ENCODE measurements around the gene NRXN3. TPM values are rescaled to one million over a fixed set of nuclear protein-coding genes. Genes with fewer than 3 reads are reported as not detected.

NRXN3 gene
- total and polyA plus RNA-seq, 2 of the 4 experiments (the other 2 are of a cell fraction): 4.8 to 25.1 TPM

DNA sequence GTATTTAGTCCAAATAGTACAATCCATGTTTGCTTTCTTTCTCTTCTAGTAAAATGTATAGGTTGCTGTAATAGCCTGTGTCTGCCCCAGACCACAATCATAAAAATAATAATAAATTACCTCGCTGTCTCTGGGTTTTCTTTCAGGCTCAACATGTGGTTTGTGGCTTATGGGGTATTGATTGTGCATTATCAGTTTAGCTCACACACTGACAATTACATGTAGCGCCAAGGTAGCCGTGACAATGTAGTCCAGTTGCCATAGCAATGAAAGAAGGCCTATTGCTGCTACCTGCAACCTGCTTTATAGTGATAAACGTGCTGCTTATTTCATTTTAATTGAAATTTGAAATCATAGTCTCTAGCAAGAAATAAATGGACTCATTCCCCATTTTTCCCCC is 1009.8 kb downstream of the NRXN3 start:
- no peak overlapping the region for H3K27ac ChIP-seq (ENCODE audit: insufficient read depth, low read length)
- CTCF ChIA-PET: no interaction called here
- H2AK9ac ChIP-seq (replicated peaks; ENCODE audit: low read depth, low read length, poor library complexity): no peak overlapping the region
- H3K23ac ChIP-seq (ENCODE audit: low read depth, low read length): no peak overlapping the region
- in situ Hi-C loops (cut with MboI; ENCODE audit: low sequenced_read_pairs): no loop called here
- H3K9ac ChIP-seq (ENCODE audit: low read depth, low read length): no peak overlapping the region
- H3K27me3 ChIP-seq (ENCODE audit: control insufficient read depth, insufficient read depth, low read length): peaks cover 3% of the 10 kb centered on the region; the same call in 1 of the 2 replicates
- H4K91ac ChIP-seq (ENCODE audit: insufficient read depth, low read depth, low read length): no peak overlapping the region
- H3K4me3 ChIP-seq (ENCODE audit: insufficient read depth, low read depth, low read length): no peak overlapping the region
- no peak for ATAC-seq (ENCODE audit: low read depth)
- H3K4me1 ChIP-seq (ENCODE audit: control insufficient read depth, insufficient read depth, low read length): no peaks in the 10 kb centered on the region
- no peak overlapping the region for H2AFZ ChIP-seq (replicated peaks; ENCODE audit: low read length, poor library complexity)
- no peak overlapping the region for H3K18ac ChIP-seq (ENCODE audit: low read depth, low read length)
- no peak overlapping the region for H2BK15ac ChIP-seq (ENCODE audit: low read depth, low read length)
- no peak for TF ChIP-seq CEBPB (IDR thresholded peaks at IDR 0.05; ENCODE audit: low read depth, low read length)
- TF ChIP-seq, protein P1, sequence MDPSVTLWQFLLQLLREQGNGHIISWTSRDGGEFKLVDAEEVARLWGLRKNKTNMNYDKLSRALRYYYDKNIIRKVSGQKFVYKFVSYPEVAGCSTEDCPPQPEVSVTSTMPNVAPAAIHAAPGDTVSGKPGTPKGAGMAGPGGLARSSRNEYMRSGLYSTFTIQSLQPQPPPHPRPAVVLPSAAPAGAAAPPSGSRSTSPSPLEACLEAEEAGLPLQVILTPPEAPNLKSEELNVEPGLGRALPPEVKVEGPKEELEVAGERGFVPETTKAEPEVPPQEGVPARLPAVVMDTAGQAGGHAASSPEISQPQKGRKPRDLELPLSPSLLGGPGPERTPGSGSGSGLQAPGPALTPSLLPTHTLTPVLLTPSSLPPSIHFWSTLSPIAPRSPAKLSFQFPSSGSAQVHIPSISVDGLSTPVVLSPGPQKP (IDR thresholded peaks at IDR 0.05; ENCODE audit: borderline replicate concordance, low read depth, low read length): no peak
- no peak for TF ChIP-seq MAZ (IDR thresholded peaks at IDR 0.05; ENCODE audit: borderline replicate concordance, low read depth, low read length)
- no peak for TF ChIP-seq FOS (IDR thresholded peaks at IDR 0.05; ENCODE audit: low read depth, low read length)
- TF ChIP-seq MXI1 (IDR thresholded peaks at IDR 0.05; ENCODE audit: borderline replicate concordance, low read depth, low read length): no peak
- no peak for TF ChIP-seq CHD1 (IDR thresholded peaks at IDR 0.05; ENCODE audit: low read depth, low read length)
- H3K4ac ChIP-seq (ENCODE audit: low read depth, low read length): no peak overlapping the region
- H3K9me1 ChIP-seq (ENCODE audit: insufficient read depth, low read length): no peaks in the 10 kb centered on the region
- H2AK5ac ChIP-seq (ENCODE audit: low read depth, low read length): no peak overlapping the region
- no peaks in the 10 kb centered on the region for H3K36me3 ChIP-seq (ENCODE audit: control insufficient read depth, insufficient read depth, low read length)
- H3K9me3 ChIP-seq (ENCODE audit: control insufficient read depth, insufficient read depth, low read length): no peaks in the 10 kb centered on the region
- no peak overlapping the region for H3K4me2 ChIP-seq (ENCODE audit: low read depth, low read length)
- no CpG with 5 or more reads among the region's 4 CpGs for WGBS, 2 experiments (ENCODE audit: extremely low coverage in 2 of 2, insufficient read length in 1 of 2)
- no peak overlapping the region for H2BK120ac ChIP-seq (ENCODE audit: low read depth, low read length)
- no peaks in the 10 kb centered on the region for H3K79me1 ChIP-seq (ENCODE audit: low read depth in 1 of 2, low read length in 2 of 2)
- no peaks in the 10 kb centered on the region for H4K20me1 ChIP-seq (ENCODE audit: insufficient read depth, low read length)
- no peak overlapping the region for H2BK5ac ChIP-seq (ENCODE audit: low read depth, low read length, poor library complexity, severe bottlenecking)
- H2BK20ac ChIP-seq (ENCODE audit: low read depth, low read length): no peak overlapping the region
- H3K14ac ChIP-seq (replicated peaks; ENCODE audit: low read depth, low read length): no peak overlapping the region
- no peak overlapping the region for H3K56ac ChIP-seq (ENCODE audit: extremely low read depth, insufficient read depth, low read length)
- POLR2A ChIA-PET (ENCODE audit: unreplicated experiment): no interaction called here
- DNase-seq: no peak
- no peak overlapping the region for H4K8ac ChIP-seq (ENCODE audit: low read depth in 2 of 2, low read length in 2 of 2)
- intact Hi-C loops (cut with micrococcal nuclease): no loop called here
- no peak overlapping the region for H4K5ac ChIP-seq (ENCODE audit: low read depth, low read length)
- dilution Hi-C loops (cut with HindIII; ENCODE audit: low sequenced_read_pairs, unreplicated experiment): no loop called here
- BruUV-seq (replicated peaks): no TSS peak

Data from IMR-90 (cell line).